Measurements from ENCODE around the gene CD44.

Gene CD44

GRCh38 chr11:35193767-35194166 is 54.8 kb downstream of the CD44 start:
- H3K4me1 ChIP-seq (ENCODE audit: insufficient read depth, low read length, severe bottlenecking) = no peaks in the 10 kb centered on the region
- H2AFZ ChIP-seq (ENCODE audit: low read length) = no peak overlapping the region
- H3K9ac ChIP-seq (ENCODE audit: low read length) = no peak overlapping the region
- no peaks in the 10 kb centered on the region for H3K27me3 ChIP-seq (ENCODE audit: insufficient read depth, low read length)
- no peaks in the 10 kb centered on the region for H4K20me1 ChIP-seq (ENCODE audit: insufficient read depth, low read length)
- no peak overlapping the region for H3K4me2 ChIP-seq (ENCODE audit: low read length)
- no peaks in the 10 kb centered on the region for H3K79me2 ChIP-seq (ENCODE audit: insufficient read depth, low read length)
- H3K9me3 ChIP-seq (ENCODE audit: low read length) = no peaks in the 10 kb centered on the region
- H3K36me3 ChIP-seq (ENCODE audit: insufficient read depth, low read length) = no peaks in the 10 kb centered on the region
- no peak overlapping the region for H3K4me3 ChIP-seq (ENCODE audit: low read depth, low read length, poor library complexity, severe bottlenecking)
- H3K27ac ChIP-seq (ENCODE audit: low read depth, low read length, poor library complexity, severe bottlenecking) = no peak overlapping the region
- H3F3A ChIP-seq (ENCODE audit: insufficient read depth, low read length) = no peaks in the 10 kb centered on the region
- TF ChIP-seq EZH2 (IDR thresholded peaks at IDR 0.05; ENCODE audit: borderline replicate concordance, low read length) = no peak
- TF ChIP-seq CTCF (IDR thresholded peaks at IDR 0.05; ENCODE audit: low read length) = no peak
- no peaks in the 10 kb centered on the region for H3K9me2 ChIP-seq (ENCODE audit: low read depth, low read length)

- no peaks in the 10 kb centered on the region for H3K36me3 ChIP-seq (ENCODE audit: insufficient read depth, low read length)
- H3K27ac ChIP-seq (ENCODE audit: low read depth, low read length, poor library complexity, severe bottlenecking) = no peak overlapping the region
- no peaks in the 10 kb centered on the region for H3K4me1 ChIP-seq (ENCODE audit: insufficient read depth, low read length, severe bottlenecking)
- no peaks in the 10 kb centered on the region for H3K9me3 ChIP-seq (ENCODE audit: low read length)
- H3K27me3 ChIP-seq (ENCODE audit: insufficient read depth, low read length) = no peaks in the 10 kb centered on the region
- H3K4me2 ChIP-seq (ENCODE audit: low read length) = no peak overlapping the region
- H3K79me2 ChIP-seq (ENCODE audit: insufficient read depth, low read length) = no peaks in the 10 kb centered on the region
- H3K9ac ChIP-seq (ENCODE audit: low read length) = no peak overlapping the region
- TF ChIP-seq EZH2 (IDR thresholded peaks at IDR 0.05; ENCODE audit: borderline replicate concordance, low read length) = no peak
- TF ChIP-seq CTCF (IDR thresholded peaks at IDR 0.05; ENCODE audit: low read length) = no peak
- no peak overlapping the region for H3K4me3 ChIP-seq (ENCODE audit: low read depth, low read length, poor library complexity, severe bottlenecking)
- H4K20me1 ChIP-seq (ENCODE audit: insufficient read depth, low read length) = no peaks in the 10 kb centered on the region
- H3F3A ChIP-seq (ENCODE audit: insufficient read depth, low read length) = no peaks in the 10 kb centered on the region
- no peaks in the 10 kb centered on the region for H3K9me2 ChIP-seq (ENCODE audit: low read depth, low read length)
- no peak overlapping the region for H2AFZ ChIP-seq (ENCODE audit: low read length)
These were observed 58.3 kb downstream of the CD44 start for GRCh38 chr11:35197292-35197691.

DNA sequence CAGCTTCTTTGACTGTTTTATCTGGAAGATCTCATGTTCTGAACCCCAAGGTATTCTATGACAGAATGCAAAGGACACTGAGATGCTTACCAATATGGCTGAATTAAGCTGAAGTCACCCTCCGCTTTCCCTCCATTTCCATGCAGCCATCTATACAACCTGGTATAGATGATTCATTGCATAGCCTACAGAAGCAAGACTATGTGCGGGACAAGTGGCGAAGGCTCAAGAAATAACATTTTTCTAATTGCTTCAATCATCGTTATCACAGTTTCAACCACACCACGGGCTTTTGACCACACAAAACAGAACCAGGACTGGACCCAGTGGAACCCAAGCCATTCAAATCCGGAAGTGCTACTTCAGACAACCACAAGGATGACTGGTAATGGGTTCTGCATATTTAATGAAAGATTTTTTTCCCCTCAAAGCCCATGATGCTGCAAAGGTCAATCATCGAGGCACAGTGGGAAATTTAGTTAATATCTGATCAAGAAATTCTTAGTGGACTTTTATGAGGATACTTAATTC is 61.9 kb downstream of the CD44 start:
- no peaks in the 10 kb centered on the region for H3K9me2 ChIP-seq (ENCODE audit: low read depth, low read length)
- no peak overlapping the region for H3K27ac ChIP-seq (ENCODE audit: low read depth, low read length, poor library complexity, severe bottlenecking)
- no peak overlapping the region for H3K4me2 ChIP-seq (ENCODE audit: low read length)
- no peak overlapping the region for H3K4me3 ChIP-seq (ENCODE audit: low read depth, low read length, poor library complexity, severe bottlenecking)
- H3K36me3 ChIP-seq (ENCODE audit: insufficient read depth, low read length) = no peaks in the 10 kb centered on the region
- no peaks in the 10 kb centered on the region for H3K79me2 ChIP-seq (ENCODE audit: insufficient read depth, low read length)
- no peaks in the 10 kb centered on the region for H3F3A ChIP-seq (ENCODE audit: insufficient read depth, low read length)
- H2AFZ ChIP-seq (ENCODE audit: low read length) = no peak overlapping the region
- H4K20me1 ChIP-seq (ENCODE audit: insufficient read depth, low read length) = no peaks in the 10 kb centered on the region
- no peaks in the 10 kb centered on the region for H3K9me3 ChIP-seq (ENCODE audit: low read length)
- H3K9ac ChIP-seq (ENCODE audit: low read length) = no peak overlapping the region
- no peaks in the 10 kb centered on the region for H3K27me3 ChIP-seq (ENCODE audit: insufficient read depth, low read length)
- TF ChIP-seq CTCF (IDR thresholded peaks at IDR 0.05; ENCODE audit: low read length) (no peak), EZH2 (IDR thresholded peaks at IDR 0.05; ENCODE audit: borderline replicate concordance, low read length) (no peak)
- no peaks in the 10 kb centered on the region for H3K4me1 ChIP-seq (ENCODE audit: insufficient read depth, low read length, severe bottlenecking)
